Memory B cell (primary cell): ENCODE measurements around the gene DAPK1.

ENCODE experiments used
- ATAC-seq: fragments of 150-1000 bp; cut with Tn5 transposase; 2 replicates; pipeline ENCODE4 v1.10.0; 2021; ENCODE audit warnings: low read depth, mild to moderate bottlenecking, moderate library complexity
- DNase-seq, 2 donors: peaks; one replicate each; pipeline ENCODE4 v3.0.0; 2022; ENCODE audit warnings: low spot score in 2 of 2
- H3K27ac Mint-ChIP-seq: one replicate; pipeline ENCODE4 v1.8.0; 2022; ENCODE audit warnings: mild to moderate bottlenecking, moderate library complexity, mixed read lengths
- H3K27me3 Mint-ChIP-seq: one replicate; pipeline ENCODE4 v1.8.0; 2022; ENCODE audit warnings: mixed read lengths
- H3K36me3 Mint-ChIP-seq: one replicate; pipeline ENCODE4 v1.8.0; 2022; ENCODE audit warnings: mild to moderate bottlenecking, mixed read lengths
- H3K4me1 Mint-ChIP-seq: one replicate; pipeline ENCODE4 v1.8.0; 2022; ENCODE audit warnings: mixed read lengths
- H3K4me3 Mint-ChIP-seq: one replicate; pipeline ENCODE4 v1.8.0; 2022; ENCODE audit warnings: mild to moderate bottlenecking, moderate library complexity, mixed read lengths
- H3K9me3 Mint-ChIP-seq: one replicate; pipeline ENCODE4 v1.8.0; 2022; ENCODE audit warnings: mixed read lengths

The DAPK1 gene

GRCh38 chr9:87497604-87498045 is at the start of gene DAPK1:
DAPK1 (plus strand) TSS chr9:87497867; CDS start chr9:87499078, 1,211 bp downstream.
- peaks cover 11% of the 10 kb centered on the region for H3K27me3 Mint-ChIP-seq
- ATAC-seq (no peak), DNase-seq (no peak)
- H3K4me3 Mint-ChIP-seq, result no peak within 1 kb of the TSS
- no peaks in the 10 kb centered on the region for H3K9me3 Mint-ChIP-seq
- H3K27ac Mint-ChIP-seq, result no peak within 1 kb of the TSS
- H3K4me1 Mint-ChIP-seq, result peaks cover under 1% of the 10 kb centered on the region
- no peaks in the 10 kb centered on the region for H3K36me3 Mint-ChIP-seq

DNA sequence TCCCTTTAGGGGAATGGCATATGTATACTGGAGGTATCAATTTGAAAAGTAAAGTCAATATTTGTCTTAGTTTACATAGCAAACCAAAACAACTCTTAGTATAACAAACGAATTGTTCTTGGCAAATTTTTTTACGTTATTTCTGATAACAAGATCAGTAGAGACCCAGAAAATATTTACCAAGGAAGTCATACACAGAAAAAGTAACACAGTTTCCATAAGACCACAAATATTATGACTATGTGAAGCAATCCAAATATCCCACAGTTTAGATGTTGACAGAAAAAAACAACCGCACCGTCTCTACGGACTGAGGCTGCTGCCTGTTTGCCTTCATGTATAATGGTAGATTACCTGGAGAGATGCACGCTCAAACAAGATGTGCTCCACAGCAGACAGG is 46.5 kb upstream of the DAPK1 start:
- ATAC-seq (no peak), DNase-seq (no peak)
- Mint-ChIP-seq H3K36me3 (no peaks in the 10 kb centered on the region), H3K27me3 (no peaks in the 10 kb centered on the region), H3K9me3 (peaks cover 5% of the 10 kb centered on the region), H3K4me1 (no peaks in the 10 kb centered on the region), H3K27ac (no peak overlapping the region), H3K4me3 (no peak overlapping the region)

DNA sequence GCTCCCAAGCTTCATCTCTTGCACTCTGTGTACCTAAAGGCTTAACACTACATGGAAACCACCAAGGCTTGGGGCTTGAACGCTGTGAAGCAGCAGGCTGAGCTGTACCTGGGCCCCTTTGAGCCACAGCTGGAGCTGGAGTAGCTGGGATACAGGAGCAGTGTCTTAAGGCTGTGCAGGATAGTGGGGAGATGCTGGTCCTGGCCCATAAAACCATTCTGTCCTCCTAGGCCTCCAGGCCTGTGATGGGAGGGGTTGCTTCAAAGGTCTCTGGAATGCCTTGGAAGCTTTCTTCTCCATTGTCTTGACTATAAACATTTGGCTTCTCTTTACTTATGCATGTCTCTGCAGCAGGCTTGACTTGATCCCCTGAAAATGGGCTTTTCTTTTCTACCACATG is 42.3 kb upstream of the DAPK1 start:
- Mint-ChIP-seq H3K4me3 (no peak overlapping the region), H3K9me3 (peaks cover 9% of the 10 kb centered on the region), H3K27ac (no peak overlapping the region), H3K27me3 (peaks cover 2% of the 10 kb centered on the region), H3K4me1 (no peaks in the 10 kb centered on the region), H3K36me3 (no peaks in the 10 kb centered on the region)
- ATAC-seq, result no peak
- DNase-seq, result no peak

DNA sequence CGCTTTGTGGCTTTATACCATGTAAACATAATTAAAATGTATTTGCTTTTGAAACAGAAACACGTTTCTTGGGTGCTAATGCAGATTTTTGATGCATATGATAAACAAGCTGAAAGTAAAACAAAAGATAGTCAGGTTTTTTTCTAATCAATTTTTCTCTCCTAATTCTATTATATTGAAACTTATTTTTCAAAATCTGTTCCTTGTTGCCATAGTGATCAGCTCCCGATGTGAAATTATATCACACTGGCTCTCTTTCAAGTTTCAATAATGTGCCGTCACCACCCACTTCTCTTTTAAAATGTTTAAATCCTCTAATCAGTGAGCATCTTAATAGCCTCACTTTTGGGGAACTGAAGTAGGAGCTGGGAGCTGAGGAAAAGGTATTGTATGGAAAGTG is 36.4 kb upstream of the DAPK1 start:
- no peak for DNase-seq
- no peak for ATAC-seq
- H3K36me3 Mint-ChIP-seq, result no peaks in the 10 kb centered on the region
- H3K27me3 Mint-ChIP-seq, result peaks cover 2% of the 10 kb centered on the region
- peaks cover 3% of the 10 kb centered on the region for H3K9me3 Mint-ChIP-seq
- no peak overlapping the region for H3K27ac Mint-ChIP-seq
- H3K4me3 Mint-ChIP-seq, result no peak overlapping the region
- H3K4me1 Mint-ChIP-seq, result no peaks in the 10 kb centered on the region

DNA sequence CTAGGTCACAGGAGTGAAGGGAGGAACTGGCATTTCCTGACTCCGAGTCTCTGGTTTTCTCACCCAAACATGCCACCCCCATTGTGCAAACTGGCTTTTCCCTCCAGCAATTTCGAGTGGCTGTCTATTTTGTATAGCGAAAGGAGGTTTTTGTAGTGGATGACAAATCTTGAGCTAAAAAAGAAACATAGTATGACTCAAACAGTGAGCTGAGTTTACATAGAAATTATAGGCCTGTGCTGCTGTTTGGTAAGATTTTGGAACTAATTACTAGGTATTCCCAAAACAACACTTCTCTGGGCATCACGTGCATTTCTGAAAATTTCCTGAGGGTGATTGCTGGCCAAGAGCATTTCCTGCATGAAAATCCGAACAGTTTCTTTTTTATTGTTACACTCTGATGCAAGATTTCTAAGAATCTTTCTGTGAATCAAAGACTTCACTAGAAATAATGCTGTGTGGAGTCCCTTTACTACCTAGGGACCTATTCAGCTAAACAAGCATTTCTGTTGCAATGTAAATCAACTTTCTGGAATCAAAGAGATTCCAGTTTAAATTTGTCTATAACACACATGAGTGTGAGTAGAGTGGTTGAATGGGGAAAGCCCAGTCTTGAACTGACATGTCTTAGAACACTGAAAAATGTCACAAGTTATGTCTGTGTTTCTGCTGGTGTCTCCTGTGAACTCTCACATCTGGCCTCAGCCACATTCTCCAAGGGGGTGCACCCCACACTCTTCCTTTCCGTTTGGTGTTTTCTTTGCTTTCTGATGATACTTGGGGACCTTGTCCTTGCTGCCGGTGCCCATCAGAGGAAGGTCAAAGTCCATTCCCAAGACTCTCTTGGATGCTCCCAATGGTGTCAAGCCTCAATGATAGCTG is 33.3 kb upstream of the DAPK1 start:
- no peak overlapping the region for H3K4me3 Mint-ChIP-seq
- H3K36me3 Mint-ChIP-seq, result no peaks in the 10 kb centered on the region
- H3K27ac Mint-ChIP-seq, result no peak overlapping the region
- H3K9me3 Mint-ChIP-seq, result no peaks in the 10 kb centered on the region
- H3K4me1 Mint-ChIP-seq, result no peaks in the 10 kb centered on the region
- H3K27me3 Mint-ChIP-seq, result no peaks in the 10 kb centered on the region
- ATAC-seq (no peak), DNase-seq (no peak)

GRCh38 chr9:87464992-87465378 is 32.7 kb upstream of the DAPK1 start:
- Mint-ChIP-seq H3K27me3 (no peaks in the 10 kb centered on the region), H3K4me1 (no peaks in the 10 kb centered on the region), H3K4me3 (no peak overlapping the region), H3K36me3 (no peaks in the 10 kb centered on the region), H3K9me3 (no peaks in the 10 kb centered on the region), H3K27ac (no peak overlapping the region)
- no peak for DNase-seq
- no peak for ATAC-seq

- Mint-ChIP-seq H3K9me3 (no peaks in the 10 kb centered on the region), H3K36me3 (no peaks in the 10 kb centered on the region), H3K4me3 (no peak overlapping the region), H3K4me1 (no peaks in the 10 kb centered on the region), H3K27ac (no peak overlapping the region), H3K27me3 (no peaks in the 10 kb centered on the region)
- ATAC-seq, result no peak
- DNase-seq, result no peak
Measured at GRCh38 chr9:87465816-87466215, 31.9 kb upstream of the DAPK1 start.

DNA sequence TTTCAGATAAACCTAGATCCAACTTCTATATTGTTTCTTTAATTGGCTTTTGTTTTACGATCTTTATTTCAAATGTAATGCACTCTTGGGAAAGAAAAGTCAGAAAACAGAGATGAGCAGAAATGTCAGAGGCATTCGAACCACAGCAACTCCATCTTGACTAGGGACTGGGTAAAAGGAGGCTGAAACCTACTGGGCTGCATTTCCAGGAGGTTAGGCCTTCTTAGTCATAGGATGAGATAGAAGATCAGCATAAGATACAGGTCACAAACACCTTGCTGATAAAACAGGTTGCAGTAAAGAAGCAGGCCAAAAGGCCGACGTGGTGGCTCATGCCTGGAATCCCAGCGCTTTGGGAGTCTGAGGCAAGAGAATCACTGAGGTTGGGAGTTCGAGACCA is 30.5 kb upstream of the DAPK1 start:
- no peak overlapping the region for H3K27ac Mint-ChIP-seq

GRCh38 chr9:87469793-87470465 is 27.7 kb upstream of the DAPK1 start:
- ATAC-seq (no peak), DNase-seq (no peak)
- no peak overlapping the region for H3K27ac Mint-ChIP-seq
- no peaks in the 10 kb centered on the region for H3K9me3 Mint-ChIP-seq
- H3K4me3 Mint-ChIP-seq, result no peak overlapping the region
- no peaks in the 10 kb centered on the region for H3K4me1 Mint-ChIP-seq
- no peaks in the 10 kb centered on the region for H3K36me3 Mint-ChIP-seq
- no peaks in the 10 kb centered on the region for H3K27me3 Mint-ChIP-seq

More for the DNA sequence above, 30.5 kb upstream of the DAPK1 start:
- Mint-ChIP-seq H3K4me3 (no peak overlapping the region), H3K4me1 (no peaks in the 10 kb centered on the region), H3K36me3 (no peaks in the 10 kb centered on the region), H3K9me3 (no peaks in the 10 kb centered on the region), H3K27me3 (no peaks in the 10 kb centered on the region)
- DNase-seq (no peak), ATAC-seq (no peak)

- ATAC-seq, result no peak
- Mint-ChIP-seq H3K27me3 (no peaks in the 10 kb centered on the region), H3K36me3 (no peaks in the 10 kb centered on the region), H3K4me3 (no peak overlapping the region), H3K4me1 (no peaks in the 10 kb centered on the region), H3K9me3 (no peaks in the 10 kb centered on the region), H3K27ac (no peak overlapping the region)
- no peak for DNase-seq
Measured at GRCh38 chr9:87471746-87472145, 25.9 kb upstream of the DAPK1 start.

DNA sequence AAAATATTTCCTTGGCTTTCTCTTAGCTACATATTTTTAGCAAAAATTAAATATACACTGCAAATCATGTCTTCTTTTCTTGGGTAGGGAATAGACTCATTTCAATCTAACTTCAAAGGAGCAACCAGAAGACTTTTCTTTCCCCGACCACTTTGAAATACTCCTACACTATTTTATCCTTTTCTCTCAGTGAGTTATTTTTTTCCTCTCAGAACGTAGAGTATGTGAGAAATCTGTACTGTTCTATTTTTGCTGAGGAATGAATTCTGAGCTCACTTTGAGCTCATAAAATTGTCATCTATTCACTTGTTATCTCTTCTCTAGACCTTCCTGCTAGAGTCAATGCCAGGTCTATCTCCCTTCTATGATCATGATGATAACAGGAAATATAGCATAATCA is 22.2 kb upstream of the DAPK1 start:
- ATAC-seq (no peak), DNase-seq (no peak)
- no peaks in the 10 kb centered on the region for H3K36me3 Mint-ChIP-seq
- H3K27ac Mint-ChIP-seq, result no peak overlapping the region
- H3K27me3 Mint-ChIP-seq, result no peaks in the 10 kb centered on the region
- H3K4me1 Mint-ChIP-seq, result no peaks in the 10 kb centered on the region
- H3K4me3 Mint-ChIP-seq, result no peak overlapping the region
- no peaks in the 10 kb centered on the region for H3K9me3 Mint-ChIP-seq

GRCh38 chr9:87478226-87478992 is 19.3 kb upstream of the DAPK1 start:
- Mint-ChIP-seq H3K27me3 (no peaks in the 10 kb centered on the region), H3K27ac (no peak overlapping the region), H3K4me1 (no peaks in the 10 kb centered on the region), H3K4me3 (no peak overlapping the region), H3K36me3 (no peaks in the 10 kb centered on the region), H3K9me3 (no peaks in the 10 kb centered on the region)
- no peak for DNase-seq
- ATAC-seq, result no peak

- no peak for DNase-seq
- Mint-ChIP-seq H3K4me3 (no peak overlapping the region), H3K36me3 (no peaks in the 10 kb centered on the region), H3K27me3 (no peaks in the 10 kb centered on the region), H3K4me1 (no peaks in the 10 kb centered on the region), H3K9me3 (no peaks in the 10 kb centered on the region), H3K27ac (no peak overlapping the region)
- ATAC-seq, result no peak
Measured at GRCh38 chr9:87479801-87480201, 17.9 kb upstream of the DAPK1 start.
